IMR-90 (cell line): ENCODE results near the gene PCIF1. TPM values are rescaled to one million over a fixed set of nuclear protein-coding genes. Genes with fewer than 3 reads are reported as not detected.
A peak's percentile ranks its signal among the peaks of the same experiment; 100 is the strongest.

Experiments used
- ATAC-seq: fragments of 200-7000 bp; cut with Tn5 transposase; 2 replicates; pipeline ENCODE4 v1.9.1; 2020; ENCODE audit warnings: low read depth, mild to moderate bottlenecking, moderate library complexity
- BruUV-seq: library from RNA; stranded (reverse); fragments of 400-500 nt; replicated peaks from 2 replicates; lab custom pipeline; 2021; lab: Mats Ljungman, UMichigan
- CTCF ChIA-PET: fragments of 300-600 bp; formaldehyde crosslinking; extraction: SDS; loops from one replicate; lab custom pipeline; 2021; ENCODE audit warnings: antibody characterized with exemption; lab: Yijun Ruan, JAX
- POLR2A ChIA-PET: fragments of 300-600 bp; sonication (Branson Sonifier 250); formaldehyde crosslinking; loops from one replicate; lab custom pipeline; 2022; ENCODE audit warnings: antibody characterized with exemption; ENCODE audit not compliant: unreplicated experiment; lab: Charles Lee
- DNase-seq: peaks from one replicate; pipeline ENCODE4 v3.0.0; 2013
- H2AFZ ChIP-seq: replicated peaks from 2 replicates; pipeline ENCODE3; 2013; ENCODE audit warnings: low read length, mild to moderate bottlenecking; ENCODE audit not compliant: poor library complexity
- H2AK5ac ChIP-seq: 2 replicates; pipeline ENCODE4 v1.6.1; 2013; ENCODE audit warnings: low read depth, low read length, inconsistent platforms
- H2AK9ac ChIP-seq: replicated peaks from 2 replicates; pipeline ENCODE3; 2013; ENCODE audit warnings: mild to moderate bottlenecking, low read depth, low read length, moderate library complexity; ENCODE audit not compliant: poor library complexity
- H2BK120ac ChIP-seq: 2 replicates; pipeline ENCODE4 v1.6.1; 2013; ENCODE audit warnings: low read depth, low read length, inconsistent platforms
- H2BK15ac ChIP-seq: 3 replicates; pipeline ENCODE4 v1.6.1; 2013; ENCODE audit warnings: low read depth, low read length, inconsistent platforms
- H2BK20ac ChIP-seq: 2 replicates; pipeline ENCODE4 v1.6.1; 2013; ENCODE audit warnings: low read depth, mild to moderate bottlenecking, inconsistent platforms, low read length, moderate library complexity
- H2BK5ac ChIP-seq: 2 replicates; pipeline ENCODE4 v1.6.1; 2013; ENCODE audit warnings: mild to moderate bottlenecking, low read depth, low read length, inconsistent platforms; ENCODE audit not compliant: poor library complexity, severe bottlenecking
- H3K14ac ChIP-seq: replicated peaks from 2 replicates; pipeline ENCODE4 v1.6.1; 2013; ENCODE audit warnings: low read depth, low read length, inconsistent platforms
- H3K18ac ChIP-seq: 2 replicates; pipeline ENCODE4 v1.6.1; 2013; ENCODE audit warnings: low read depth, low read length, control low read depth
- H3K23ac ChIP-seq: 2 replicates; pipeline ENCODE4 v1.6.1; 2013; ENCODE audit warnings: low read depth, low read length, inconsistent platforms
- H3K27ac ChIP-seq: 2 replicates; pipeline ENCODE4 v1.5.1; 2013; ENCODE audit warnings: mild to moderate bottlenecking, control low read depth, low read length; ENCODE audit not compliant: insufficient read depth
- H3K27me3 ChIP-seq: 2 replicates; pipeline ENCODE4 v1.6.1; 2013; ENCODE audit warnings: low read length; ENCODE audit not compliant: control insufficient read depth, insufficient read depth
- H3K36me3 ChIP-seq: 2 replicates; pipeline ENCODE4 v1.6.1; 2013; ENCODE audit warnings: low read length, mixed read lengths; ENCODE audit not compliant: control insufficient read depth, insufficient read depth
- H3K4ac ChIP-seq: 2 replicates; pipeline ENCODE4 v1.6.1; 2013; ENCODE audit warnings: low read depth, low read length, inconsistent platforms
- H3K4me1 ChIP-seq: 2 replicates; pipeline ENCODE4 v1.6.1; 2013; ENCODE audit warnings: low read length, mixed read lengths; ENCODE audit not compliant: control insufficient read depth, insufficient read depth
- H3K4me2 ChIP-seq: 2 replicates; pipeline ENCODE4 v1.6.1; 2013; ENCODE audit warnings: low read depth, mild to moderate bottlenecking, control low read depth, low read length, moderate library complexity
- H3K4me3 ChIP-seq: 2 replicates; pipeline ENCODE4 v1.5.1; 2013; ENCODE audit warnings: low read depth, mild to moderate bottlenecking, control low read depth, low read length, moderate library complexity; ENCODE audit not compliant: insufficient read depth
- H3K56ac ChIP-seq: 2 replicates; pipeline ENCODE4 v1.6.1; 2013; ENCODE audit warnings: low read length, inconsistent platforms; ENCODE audit not compliant: insufficient read depth; ENCODE audit errors: extremely low read depth
- H3K79me1 ChIP-seq, 2 experiments: 2 replicates each; pipeline ENCODE4 v1.6.1; 2013; ENCODE audit warnings: low read length in 2 of 2, inconsistent platforms in 1 of 2, low read depth in 1 of 2
- H3K9ac ChIP-seq: 2 replicates; pipeline ENCODE4 v1.6.1; 2013; ENCODE audit warnings: low read depth, low read length, control low read depth
- H3K9me1 ChIP-seq: 2 replicates; pipeline ENCODE4 v1.6.1; 2013; ENCODE audit warnings: low read length, inconsistent platforms; ENCODE audit not compliant: insufficient read depth
- H3K9me3 ChIP-seq: 2 replicates; pipeline ENCODE4 v1.6.1; 2013; ENCODE audit warnings: low read length; ENCODE audit not compliant: control insufficient read depth, insufficient read depth
- H4K20me1 ChIP-seq: 2 replicates; pipeline ENCODE4 v1.6.1; 2013; ENCODE audit warnings: low read length, inconsistent platforms; ENCODE audit not compliant: insufficient read depth
- H4K5ac ChIP-seq: 2 replicates; pipeline ENCODE4 v1.6.1; 2013; ENCODE audit warnings: mild to moderate bottlenecking, low read depth, low read length, control low read depth
- H4K8ac ChIP-seq, 2 experiments: 2 replicates each; pipeline ENCODE4 v1.6.1; 2013; ENCODE audit warnings: low read depth in 2 of 2, low read length in 2 of 2, control low read depth in 1 of 2, inconsistent platforms in 1 of 2
- H4K91ac ChIP-seq: 2 replicates; pipeline ENCODE4 v1.6.1; 2013; ENCODE audit warnings: low read depth, low read length, inconsistent platforms; ENCODE audit not compliant: insufficient read depth
- BHLHE40 ChIP-seq: fragments of 150-350 bp; IDR thresholded peaks from 2 replicates; pipeline ENCODE4 v1.6.1; 2016; ENCODE audit warnings: mild to moderate bottlenecking, low read depth, low read length
- CEBPB ChIP-seq: IDR thresholded peaks from 2 replicates; pipeline ENCODE4 v1.6.1; 2012; ENCODE audit warnings: low read depth, low read length, improper control_type of control experiment
- CHD1 ChIP-seq: IDR thresholded peaks from 2 replicates; pipeline ENCODE4 v1.6.1; 2012; ENCODE audit warnings: low read depth, low read length, improper control_type of control experiment
- FOS ChIP-seq: fragments of 150-350 bp; IDR thresholded peaks from 2 replicates; pipeline ENCODE4 v1.6.1; 2016; ENCODE audit warnings: low read depth, low read length
- MAFK ChIP-seq: IDR thresholded peaks from 2 replicates; pipeline ENCODE4 v1.6.1; 2012; ENCODE audit warnings: low read depth, low read length, improper control_type of control experiment
- MAZ ChIP-seq: IDR thresholded peaks from 2 replicates; pipeline ENCODE4 v1.6.1; 2012; ENCODE audit warnings: low read depth, mild to moderate bottlenecking, low read length, improper control_type of control experiment, moderate library complexity, borderline replicate concordance
- MXI1 ChIP-seq: IDR thresholded peaks from 2 replicates; pipeline ENCODE4 v1.6.1; 2012; ENCODE audit warnings: low read depth, mild to moderate bottlenecking, low read length, moderate library complexity, borderline replicate concordance
- NFE2L2 ChIP-seq: fragments of 150-350 bp; IDR thresholded peaks from 2 replicates; pipeline ENCODE4 v1.6.1; 2016; ENCODE audit warnings: low read depth, mild to moderate bottlenecking, low read length
- POLR2A ChIP-seq: IDR thresholded peaks from 2 replicates; pipeline ENCODE4 v1.6.1; 2012; ENCODE audit warnings: mild to moderate bottlenecking, low read depth, low read length
- RAD21 ChIP-seq: IDR thresholded peaks from 2 replicates; pipeline ENCODE4 v1.6.1; 2012; ENCODE audit warnings: low read length, improper control_type of control experiment
- RCOR1 ChIP-seq: IDR thresholded peaks from 2 replicates; pipeline ENCODE4 v1.6.1; 2012; ENCODE audit warnings: mild to moderate bottlenecking, low read length, improper control_type of control experiment; ENCODE audit not compliant: insufficient replicate concordance
- RFX5 ChIP-seq: IDR thresholded peaks from 2 replicates; pipeline ENCODE4 v1.8.0; 2012; ENCODE audit warnings: low read depth, mild to moderate bottlenecking, low read length, moderate library complexity
- SMC3 ChIP-seq: fragments of 150-350 bp; IDR thresholded peaks from 2 replicates; pipeline ENCODE4 v1.6.1; 2016; ENCODE audit warnings: low read depth, mild to moderate bottlenecking, antibody characterized with exemption, low read length, moderate library complexity
- WGBS, 2 experiments: methylation state at CpG; one replicate each; pipeline versions ENCODE4 v1.1.5 to v1.1.7; 2013; ENCODE audit warnings: missing lambda C conversion rate in 2 of 2; ENCODE audit not compliant: insufficient read length in 1 of 2; ENCODE audit errors: extremely low coverage in 2 of 2; 5-methylcytosine and 5-hydroxymethylcytosine counted together
- dilution Hi-C: fragments of 300-500 bp; cut with HindIII; formaldehyde crosslinking; loops from one replicate; pipeline ENCODE4 v1.14.3; 2018; ENCODE audit warnings: low sequenced_read_pairs; ENCODE audit not compliant: unreplicated experiment
- in situ Hi-C: fragments of 300-500 bp; cut with MboI; formaldehyde crosslinking; loops from 3 replicates; pipeline ENCODE4 v1.14.3; 2019; ENCODE audit warnings: low sequenced_read_pairs, inconsistent platforms, mixed read lengths
- intact Hi-C: fragments of 100-400 bp; cut with micrococcal nuclease; formaldehyde crosslinking; loops from 2 replicates; pipeline ENCODE4 v1.10.0; 2022
- polyA plus RNA-seq, 3 experiments: library from polyadenylated mRNA; depleted of rRNA; stranded (reverse); fragments of >200 nt; gene quantifications; 2 replicates each; pipeline ENCODE4 v1.2.3, GENCODE V29; 2012; ENCODE audit warnings: low replicate concordance in 1 of 3
- total RNA-seq: library from RNA; depleted of rRNA; stranded (reverse); fragments of >200 nt; gene quantifications from 2 replicates; pipeline ENCODE4 v1.2.3, GENCODE V29; 2012
- TF ChIP-seq, protein P1 (sequence below): conservative IDR thresholded peaks from 2 replicates; pipeline ENCODE4 v1.5.1; 2012; ENCODE audit warnings: mild to moderate bottlenecking, low read depth, low read length, improper control_type of control experiment
- TF ChIP-seq, protein P2 (sequence below): fragments of 150-350 bp; IDR thresholded peaks from 2 replicates; pipeline ENCODE4 v1.6.1; 2016; ENCODE audit warnings: low read depth, mild to moderate bottlenecking, low read length, moderate library complexity, borderline replicate concordance

Gene PCIF1
- total and polyA plus RNA-seq, 2 of the 4 experiments (the other 2 are of a cell fraction), result 5.4 to 18.3 TPM

GRCh38 chr20:45927071-45927878, 7.2 kb upstream of the PCIF1 start:
- no TSS peak for BruUV-seq
- Histone ChIP-seq H3K4me1 (peaks cover 6% of the 10 kb centered on the region; the same call in 1 of the 2 replicates), H4K5ac (no peak overlapping the region), H2AK9ac (no peak overlapping the region), H3K23ac (no peak overlapping the region), H2BK15ac (no peak overlapping the region), H3K4me3 (no peak overlapping the region), H3K56ac (no peak overlapping the region), H3K79me1 (peaks cover 9 to 22% of the 10 kb centered on the region in 2 experiments), H3K18ac (no peak overlapping the region), H2BK5ac (no peak overlapping the region), H3K4me2 (no peak overlapping the region), H4K20me1 (peaks cover 4% of the 10 kb centered on the region), H3K36me3 (no peaks in the 10 kb centered on the region), H3K9me1 (no peaks in the 10 kb centered on the region; the same call in 1 of the 2 replicates), H3K27me3 (no peaks in the 10 kb centered on the region), H2BK20ac (no peak overlapping the region), H2AFZ (no peak overlapping the region), H2BK120ac (no peak overlapping the region), H4K91ac (no peak overlapping the region), H3K9ac (no peak overlapping the region), H3K9me3 (no peaks in the 10 kb centered on the region), H2AK5ac (0 out of 2 replicates have a peak overlapping the region, but pooled peaks have one; percentile 29), H4K8ac (no peak overlapping the region), H3K4ac (no peak overlapping the region), H3K27ac (no peak overlapping the region), H3K14ac (no peak overlapping the region)
- no peak for DNase-seq
- POLR2A ChIA-PET, result no interaction called here
- intact Hi-C loops (no loop called here), dilution Hi-C loops (no loop called here), in situ Hi-C loops (no loop called here)
- no peak for ATAC-seq
- 91% methylated on average over 10 of the region's 14 CpGs; no CpG with 5 or more reads in 1 of the 2 experiments for WGBS, 2 experiments
- CTCF ChIA-PET, result interaction anchor here (1.0 kb wide), 1 partner anchor 10 kb away, joined by 4 read pairs; no protein-coding TSS in a partner anchor
- TF ChIP-seq POLR2A (no peak), BHLHE40 (no peak), RCOR1 (no peak), NFE2L2 (no peak), FOS (no peak), MAFK (no peak), SMC3 (no peak), CEBPB (no peak), CHD1 (no peak), RAD21 (no peak), MAZ (no peak), MXI1 (no peak), RFX5 (no peak)
- TF ChIP-seq, protein P1, sequence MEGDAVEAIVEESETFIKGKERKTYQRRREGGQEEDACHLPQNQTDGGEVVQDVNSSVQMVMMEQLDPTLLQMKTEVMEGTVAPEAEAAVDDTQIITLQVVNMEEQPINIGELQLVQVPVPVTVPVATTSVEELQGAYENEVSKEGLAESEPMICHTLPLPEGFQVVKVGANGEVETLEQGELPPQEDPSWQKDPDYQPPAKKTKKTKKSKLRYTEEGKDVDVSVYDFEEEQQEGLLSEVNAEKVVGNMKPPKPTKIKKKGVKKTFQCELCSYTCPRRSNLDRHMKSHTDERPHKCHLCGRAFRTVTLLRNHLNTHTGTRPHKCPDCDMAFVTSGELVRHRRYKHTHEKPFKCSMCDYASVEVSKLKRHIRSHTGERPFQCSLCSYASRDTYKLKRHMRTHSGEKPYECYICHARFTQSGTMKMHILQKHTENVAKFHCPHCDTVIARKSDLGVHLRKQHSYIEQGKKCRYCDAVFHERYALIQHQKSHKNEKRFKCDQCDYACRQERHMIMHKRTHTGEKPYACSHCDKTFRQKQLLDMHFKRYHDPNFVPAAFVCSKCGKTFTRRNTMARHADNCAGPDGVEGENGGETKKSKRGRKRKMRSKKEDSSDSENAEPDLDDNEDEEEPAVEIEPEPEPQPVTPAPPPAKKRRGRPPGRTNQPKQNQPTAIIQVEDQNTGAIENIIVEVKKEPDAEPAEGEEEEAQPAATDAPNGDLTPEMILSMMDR, result no peak
- TF ChIP-seq, protein P2, sequence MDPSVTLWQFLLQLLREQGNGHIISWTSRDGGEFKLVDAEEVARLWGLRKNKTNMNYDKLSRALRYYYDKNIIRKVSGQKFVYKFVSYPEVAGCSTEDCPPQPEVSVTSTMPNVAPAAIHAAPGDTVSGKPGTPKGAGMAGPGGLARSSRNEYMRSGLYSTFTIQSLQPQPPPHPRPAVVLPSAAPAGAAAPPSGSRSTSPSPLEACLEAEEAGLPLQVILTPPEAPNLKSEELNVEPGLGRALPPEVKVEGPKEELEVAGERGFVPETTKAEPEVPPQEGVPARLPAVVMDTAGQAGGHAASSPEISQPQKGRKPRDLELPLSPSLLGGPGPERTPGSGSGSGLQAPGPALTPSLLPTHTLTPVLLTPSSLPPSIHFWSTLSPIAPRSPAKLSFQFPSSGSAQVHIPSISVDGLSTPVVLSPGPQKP, result no peak
